Fibroblast of lung (primary cell): ENCODE results near the gene PCDHGA7. TPM values are rescaled to one million over a fixed set of nuclear protein-coding genes. Genes with fewer than 3 reads are reported as not detected.

Experiments used
- DNase-seq, 2 donors: peaks; one replicate each; pipeline versions ENCODE4 v3.0.0 to v3.0.0-alpha.2; 2010; ENCODE audit warnings: low read depth in 2 of 2
- H2AFZ ChIP-seq: 2 replicates; pipeline ENCODE4 v1.5.1; 2012; ENCODE audit warnings: low read length, control low read depth, inconsistent platforms
- H3K27ac ChIP-seq: 2 replicates; pipeline ENCODE4 v1.5.1; 2011; ENCODE audit warnings: low read length, control low read depth; ENCODE audit not compliant: insufficient read depth
- H3K27me3 ChIP-seq: 2 replicates; pipeline ENCODE4 v1.5.1; 2011; ENCODE audit warnings: mild to moderate bottlenecking, low read length; ENCODE audit not compliant: control insufficient read depth, insufficient read depth
- H3K36me3 ChIP-seq: 2 replicates; pipeline ENCODE4 v1.5.1; 2011; ENCODE audit warnings: low read length; ENCODE audit not compliant: control insufficient read depth, insufficient read depth
- H3K4me1 ChIP-seq: 2 replicates; pipeline ENCODE4 v1.5.1; 2011; ENCODE audit warnings: low read length; ENCODE audit not compliant: control insufficient read depth, insufficient read depth; ENCODE audit errors: extremely low read depth
- H3K4me2 ChIP-seq: 2 replicates; pipeline ENCODE4 v1.5.1; 2011; ENCODE audit warnings: low read length, control low read depth; ENCODE audit not compliant: insufficient read depth; ENCODE audit errors: extremely low read depth
- H3K4me3 ChIP-seq, 4 experiments: fragments of 200-600 bp in 1 of 4; sonication (generic) in 1 of 4; replicated peaks in 1 of 4; 2 replicates each; pipeline ENCODE4 v1.5.1; 2011 to 2016; ENCODE audit warnings: low read length in 4 of 4, low read depth in 3 of 4, mild to moderate bottlenecking in 3 of 4, control low read depth in 2 of 4, inconsistent platforms in 1 of 4, mixed read lengths in 1 of 4; ENCODE audit not compliant: insufficient read depth in 1 of 4; ENCODE audit errors: control extremely low read depth in 1 of 4
- H3K79me2 ChIP-seq: 2 replicates; pipeline ENCODE4 v1.5.1; 2012; ENCODE audit warnings: mild to moderate bottlenecking, low read length, inconsistent platforms; ENCODE audit not compliant: control insufficient read depth, insufficient read depth
- H3K9ac ChIP-seq: 2 replicates; pipeline ENCODE4 v1.5.1; 2011; ENCODE audit warnings: mild to moderate bottlenecking, low read length, control low read depth; ENCODE audit not compliant: insufficient read depth
- H3K9me3 ChIP-seq: 2 replicates; pipeline ENCODE4 v1.5.1; 2012; ENCODE audit warnings: low read depth, low read length; ENCODE audit not compliant: control insufficient read depth, insufficient read depth
- H4K20me1 ChIP-seq: 2 replicates; pipeline ENCODE4 v1.5.1; 2011; ENCODE audit warnings: low read length; ENCODE audit not compliant: control insufficient read depth, insufficient read depth; ENCODE audit errors: extremely low read depth
- CTCF ChIP-seq, 2 donors: IDR thresholded peaks in 1 of 2; conservative IDR thresholded peaks in 1 of 2; 1 replicate in 1 of 2; 2 replicates in 1 of 2; pipeline ENCODE4 v1.5.1; 2011 to 2012; ENCODE audit warnings: low read length in 2 of 2, control low read depth in 1 of 2, inconsistent platforms in 1 of 2, low read depth in 1 of 2, mild to moderate bottlenecking in 1 of 2
- EZH2 ChIP-seq: IDR thresholded peaks from 2 replicates; pipeline ENCODE4 v1.5.1; 2012; ENCODE audit warnings: low read length, control low read depth, mild to moderate bottlenecking; ENCODE audit errors: missing control alignments
- polyA plus RNA-seq, 2 donors: library from polyadenylated mRNA; depleted of rRNA in 1 of 2; stranded (reverse) in 1 of 2; unstranded in 1 of 2; fragments of >200 nt; gene quantifications; 2 replicates each; pipeline ENCODE4 v1.2.1, GENCODE V29; 2011 to 2012; ENCODE audit warnings: missing spikeins in 1 of 2
- total RNA-seq: library from RNA; depleted of rRNA; stranded (reverse); fragments of >200 nt; gene quantifications from 2 replicates; pipeline ENCODE4 v1.2.1, GENCODE V29; 2014

The PCDHGA7 gene
- total and polyA plus RNA-seq, 2 donors (not counting 1 experiment from before 2014, with no cell fraction given): 2.7 to 6.8 TPM

GRCh38 chr5:141360685-141361084 lies 21.9 kb upstream of the PCDHGA7 start:
- no peak overlapping the region for H3K27ac ChIP-seq
- peaks cover 29% of the 10 kb centered on the region for H3K27me3 ChIP-seq
- H3K4me3 ChIP-seq: peak overlapping the region in 1 of 4 experiments; percentile 58
- no peaks in the 10 kb centered on the region for H3K79me2 ChIP-seq
- TF ChIP-seq CTCF (conservative IDR thresholded peaks at IDR 0.05 in 1 of 2, IDR thresholded peaks at IDR 0.05 in 1 of 2; ENCODE audit: low read depth in 1 of 2, low read length in 2 of 2) (no peak), EZH2 (no peak)
- H2AFZ ChIP-seq: no peak overlapping the region
- no peaks in the 10 kb centered on the region for H4K20me1 ChIP-seq
- no peaks in the 10 kb centered on the region for H3K4me1 ChIP-seq
- peaks cover 5% of the 10 kb centered on the region for H3K9me3 ChIP-seq
- no peak for DNase-seq
- no peaks in the 10 kb centered on the region for H3K36me3 ChIP-seq
- H3K4me2 ChIP-seq: no peak overlapping the region
- no peak overlapping the region for H3K9ac ChIP-seq

- H4K20me1 ChIP-seq: no peaks in the 10 kb centered on the region
- H2AFZ ChIP-seq: no peak overlapping the region
- H3K27me3 ChIP-seq: peaks cover 32% of the 10 kb centered on the region
- no peak overlapping the region for H3K4me2 ChIP-seq
- H3K79me2 ChIP-seq: no peaks in the 10 kb centered on the region
- H3K27ac ChIP-seq: no peak overlapping the region
- H3K9ac ChIP-seq: no peak overlapping the region
- H3K4me3 ChIP-seq: no peak overlapping the region
- no peak for TF ChIP-seq EZH2
- TF ChIP-seq CTCF (conservative IDR thresholded peaks at IDR 0.05 in 1 of 2, IDR thresholded peaks at IDR 0.05 in 1 of 2; ENCODE audit: low read depth in 1 of 2, low read length in 2 of 2): no peak
- H3K9me3 ChIP-seq: peaks cover 5% of the 10 kb centered on the region
- DNase-seq: no peak
- no peaks in the 10 kb centered on the region for H3K4me1 ChIP-seq
- H3K36me3 ChIP-seq: no peaks in the 10 kb centered on the region
Measured at GRCh38 chr5:141362719-141363118, 19.8 kb upstream of the PCDHGA7 start.

- H3K9ac ChIP-seq: no peak within 1 kb of the TSS
- peak within 1 kb of the TSS; percentile 64 for H3K4me2 ChIP-seq
- H3K27me3 ChIP-seq: peaks cover 32% of the 10 kb centered on the region
- H3K79me2 ChIP-seq: no peaks in the 10 kb centered on the region
- H3K36me3 ChIP-seq: no peaks in the 10 kb centered on the region
- H3K27ac ChIP-seq: no peak within 1 kb of the TSS
- peak; percentile 20 to 27 for DNase-seq
- H2AFZ ChIP-seq: no peak within 1 kb of the TSS
- no peaks in the 10 kb centered on the region for H4K20me1 ChIP-seq
- peaks cover 5% of the 10 kb centered on the region for H3K9me3 ChIP-seq
- H3K4me1 ChIP-seq: no peaks in the 10 kb centered on the region
- peak within 1 kb of the TSS; percentile 10 to 33 (median 24) for H3K4me3 ChIP-seq
- TF ChIP-seq CTCF (conservative IDR thresholded peaks at IDR 0.05 in 1 of 2, IDR thresholded peaks at IDR 0.05 in 1 of 2; ENCODE audit: low read depth in 1 of 2, low read length in 2 of 2): peak; percentile 7 to 17
- peak; percentile 23 for TF ChIP-seq EZH2
Measured at GRCh38 chr5:141363952-141364660, 18.4 kb upstream of the PCDHGA7 start, which contains the start of gene PCDHGA5. Gene PCDHGA5, plus strand, starts transcription at chr5:141364162. Its CDS starts 169 bp downstream, at chr5:141364331.
